ENCODE data around the gene TNFRSF18. TPM values are rescaled to one million over a fixed set of nuclear protein-coding genes. Genes with fewer than 3 reads are reported as not detected.

Gene TNFRSF18
- total RNA-seq, 1 donor, result not detected

DNA sequence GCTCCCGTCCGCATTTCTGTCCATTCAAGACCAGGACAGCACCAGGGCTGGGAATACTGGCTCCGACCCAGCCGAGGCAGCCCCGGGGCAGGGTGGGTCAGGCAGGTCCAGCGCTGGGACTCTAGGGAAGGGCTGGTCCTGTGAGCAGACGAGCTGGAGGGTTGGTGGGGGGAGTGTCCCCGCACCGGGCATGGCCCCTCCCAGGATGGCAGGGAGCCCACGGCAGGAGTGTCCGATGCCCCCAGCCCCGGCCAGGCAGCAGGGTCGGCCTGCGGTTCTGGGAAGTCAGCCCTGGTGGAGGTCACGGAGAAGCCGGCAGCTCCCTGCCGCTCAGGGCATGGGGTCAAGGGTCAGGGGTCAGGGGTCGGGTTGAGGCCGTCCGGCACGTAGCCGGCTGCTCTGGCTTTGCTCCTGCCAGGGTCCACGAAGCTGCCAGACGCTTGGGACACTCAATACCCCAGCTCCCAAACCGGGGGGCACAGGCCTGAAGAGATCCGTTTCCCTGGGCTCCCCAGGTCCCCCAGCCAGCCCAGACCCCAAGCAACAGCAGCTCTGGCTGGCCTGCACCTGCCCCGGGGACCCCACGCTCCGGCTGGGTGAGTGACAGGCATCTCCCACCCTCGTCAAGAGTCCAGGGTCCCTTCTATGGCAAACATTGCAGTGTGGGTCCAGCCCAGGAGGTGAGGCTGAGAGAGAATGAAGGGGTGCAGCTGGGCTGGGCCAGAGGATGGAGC is 33.4 kb upstream of the TNFRSF18 start:
- DNase-seq (ENCODE audit: insufficient read length, low spot score, missing footprints), result peak; percentile 96
- TF ChIP-seq, protein P1, sequence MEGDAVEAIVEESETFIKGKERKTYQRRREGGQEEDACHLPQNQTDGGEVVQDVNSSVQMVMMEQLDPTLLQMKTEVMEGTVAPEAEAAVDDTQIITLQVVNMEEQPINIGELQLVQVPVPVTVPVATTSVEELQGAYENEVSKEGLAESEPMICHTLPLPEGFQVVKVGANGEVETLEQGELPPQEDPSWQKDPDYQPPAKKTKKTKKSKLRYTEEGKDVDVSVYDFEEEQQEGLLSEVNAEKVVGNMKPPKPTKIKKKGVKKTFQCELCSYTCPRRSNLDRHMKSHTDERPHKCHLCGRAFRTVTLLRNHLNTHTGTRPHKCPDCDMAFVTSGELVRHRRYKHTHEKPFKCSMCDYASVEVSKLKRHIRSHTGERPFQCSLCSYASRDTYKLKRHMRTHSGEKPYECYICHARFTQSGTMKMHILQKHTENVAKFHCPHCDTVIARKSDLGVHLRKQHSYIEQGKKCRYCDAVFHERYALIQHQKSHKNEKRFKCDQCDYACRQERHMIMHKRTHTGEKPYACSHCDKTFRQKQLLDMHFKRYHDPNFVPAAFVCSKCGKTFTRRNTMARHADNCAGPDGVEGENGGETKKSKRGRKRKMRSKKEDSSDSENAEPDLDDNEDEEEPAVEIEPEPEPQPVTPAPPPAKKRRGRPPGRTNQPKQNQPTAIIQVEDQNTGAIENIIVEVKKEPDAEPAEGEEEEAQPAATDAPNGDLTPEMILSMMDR (IDR thresholded peaks at IDR 0.05; ENCODE audit: extremely low read depth, low read depth, low read length), result no peak
- Histone ChIP-seq H3K27ac (ENCODE audit: low read depth, low read length) (no peak overlapping the region), H4K20me1 (ENCODE audit: insufficient read depth, low read length) (peaks cover 7% of the 10 kb centered on the region), H3K4me2 (ENCODE audit: insufficient read depth, low read length) (no peak overlapping the region), H3K36me3 (ENCODE audit: insufficient read depth, low read length) (no peaks in the 10 kb centered on the region), H2AFZ (ENCODE audit: low read length) (no peak overlapping the region), H3K27me3 (ENCODE audit: insufficient read depth, low read length) (peaks cover 25% of the 10 kb centered on the region), H3K4me3 (ENCODE audit: insufficient read depth, low read length) (no peak overlapping the region), H3K4me1 (ENCODE audit: insufficient read depth, low read length) (no peaks in the 10 kb centered on the region), H3K79me2 (ENCODE audit: insufficient read depth, low read length) (no peaks in the 10 kb centered on the region), H3K9me3 (ENCODE audit: low read depth, low read length) (no peaks in the 10 kb centered on the region)

- H3K4me1 ChIP-seq (ENCODE audit: insufficient read depth, low read length), result no peaks in the 10 kb centered on the region
Measured at GRCh38 chr1:1239227-1239613, 32.8 kb upstream of the TNFRSF18 start.

DNA sequence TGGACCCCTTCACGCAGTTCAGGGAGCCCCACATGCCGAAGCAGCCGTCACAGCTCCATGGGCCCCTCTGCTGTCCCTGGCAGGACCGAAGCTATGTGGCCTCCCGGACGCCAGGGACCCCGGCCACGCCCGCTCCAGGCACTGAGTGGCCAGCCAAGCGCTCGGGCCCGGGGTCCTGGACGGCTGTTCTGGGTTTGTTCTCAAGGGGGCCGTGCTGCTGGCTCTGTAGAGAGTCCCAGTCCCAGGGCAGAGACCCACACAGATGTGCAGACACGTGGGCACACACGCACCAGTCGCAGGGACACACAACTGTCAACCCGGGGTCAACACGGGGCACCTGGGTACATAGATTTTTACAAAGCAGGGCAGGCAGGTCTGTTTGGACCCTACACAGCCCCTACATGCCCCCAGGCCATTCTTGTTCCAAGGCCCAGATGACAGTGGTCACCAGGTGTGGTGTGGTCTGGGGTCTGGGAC is 32.3 kb upstream of the TNFRSF18 start:
- peaks cover 25% of the 10 kb centered on the region for H3K27me3 ChIP-seq (ENCODE audit: insufficient read depth, low read length)
- H3K36me3 ChIP-seq (ENCODE audit: insufficient read depth, low read length), result no peaks in the 10 kb centered on the region
- no peaks in the 10 kb centered on the region for H3K4me1 ChIP-seq (ENCODE audit: insufficient read depth, low read length)
- peaks cover 4% of the 10 kb centered on the region for H3K79me2 ChIP-seq (ENCODE audit: insufficient read depth, low read length)
- H3K4me2 ChIP-seq (ENCODE audit: insufficient read depth, low read length), result no peak overlapping the region
- TF ChIP-seq, protein P1 (IDR thresholded peaks at IDR 0.05; ENCODE audit: extremely low read depth, low read depth, low read length), result no peak
- no peak overlapping the region for H3K4me3 ChIP-seq (ENCODE audit: insufficient read depth, low read length)
- H2AFZ ChIP-seq (ENCODE audit: low read length), result no peak overlapping the region
- no peaks in the 10 kb centered on the region for H3K9me3 ChIP-seq (ENCODE audit: low read depth, low read length)
- peak; percentile 93 for DNase-seq (ENCODE audit: insufficient read length, low spot score, missing footprints)
- H4K20me1 ChIP-seq (ENCODE audit: insufficient read depth, low read length), result peaks cover 7% of the 10 kb centered on the region
- H3K27ac ChIP-seq (ENCODE audit: low read depth, low read length), result no peak overlapping the region

More at GRCh38 chr1:1239227-1239613, 32.8 kb upstream of the TNFRSF18 start:
- TF ChIP-seq, protein P1 (IDR thresholded peaks at IDR 0.05; ENCODE audit: extremely low read depth, low read depth, low read length), result no peak
- no peaks in the 10 kb centered on the region for H3K36me3 ChIP-seq (ENCODE audit: insufficient read depth, low read length)
- no peak overlapping the region for H3K27ac ChIP-seq (ENCODE audit: low read depth, low read length)
- no peak for DNase-seq (ENCODE audit: insufficient read length, low spot score, missing footprints)
- H2AFZ ChIP-seq (ENCODE audit: low read length), result no peak overlapping the region
- no peaks in the 10 kb centered on the region for H3K9me3 ChIP-seq (ENCODE audit: low read depth, low read length)
- peaks cover 7% of the 10 kb centered on the region for H4K20me1 ChIP-seq (ENCODE audit: insufficient read depth, low read length)
- H3K79me2 ChIP-seq (ENCODE audit: insufficient read depth, low read length), result no peaks in the 10 kb centered on the region
- H3K4me3 ChIP-seq (ENCODE audit: insufficient read depth, low read length), result no peak overlapping the region
- H3K27me3 ChIP-seq (ENCODE audit: insufficient read depth, low read length), result peaks cover 25% of the 10 kb centered on the region
- H3K4me2 ChIP-seq (ENCODE audit: insufficient read depth, low read length), result no peak overlapping the region

DNA sequence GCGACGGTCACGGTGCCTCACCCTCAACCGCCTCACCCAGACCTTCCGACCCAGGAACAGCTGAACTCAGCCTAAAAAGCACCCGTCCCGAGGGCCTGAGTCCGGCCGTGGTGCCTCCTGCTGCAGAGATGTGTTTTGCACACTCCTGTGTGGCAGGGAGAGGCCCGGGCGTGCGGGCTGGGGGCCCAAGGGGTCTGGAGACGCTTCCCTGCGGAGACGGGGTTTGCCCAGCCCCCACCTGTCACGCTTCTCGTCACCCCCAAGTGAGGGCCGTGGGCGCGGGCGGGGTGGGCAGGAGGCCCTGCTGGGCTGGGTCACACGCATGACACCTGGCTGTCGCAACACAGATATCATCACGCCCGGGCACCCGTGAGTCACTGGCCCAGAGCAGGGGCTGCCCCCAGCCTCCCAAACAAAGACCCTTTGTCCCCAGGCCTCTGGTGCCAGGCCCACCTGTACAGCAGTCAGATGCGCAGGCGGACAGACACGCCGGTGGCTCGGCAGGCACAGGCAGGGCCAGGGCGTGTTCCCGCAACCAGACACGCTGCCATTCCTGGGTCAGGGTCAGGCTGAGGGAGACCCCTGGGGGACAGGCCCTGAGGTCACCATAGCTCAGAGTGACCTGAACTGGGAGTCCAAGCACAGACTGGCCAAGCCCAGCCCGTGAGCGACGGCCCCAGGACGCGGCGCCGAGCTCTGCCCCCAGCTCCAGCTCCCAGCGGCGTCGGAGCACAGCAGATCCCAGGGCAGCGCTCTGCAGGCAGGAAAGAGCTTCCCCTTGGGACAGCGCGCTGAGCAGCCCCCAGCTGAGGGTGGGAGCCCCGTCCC is 31.7 kb upstream of the TNFRSF18 start:
- H3K4me3 ChIP-seq (ENCODE audit: insufficient read depth, low read length), result no peak overlapping the region
- H3K9me3 ChIP-seq (ENCODE audit: low read depth, low read length), result no peaks in the 10 kb centered on the region
- H3K4me2 ChIP-seq (ENCODE audit: insufficient read depth, low read length), result no peak overlapping the region
- peaks cover 7% of the 10 kb centered on the region for H4K20me1 ChIP-seq (ENCODE audit: insufficient read depth, low read length)
- TF ChIP-seq, protein P1 (IDR thresholded peaks at IDR 0.05; ENCODE audit: extremely low read depth, low read depth, low read length), result no peak
- H2AFZ ChIP-seq (ENCODE audit: low read length), result no peak overlapping the region
- H3K79me2 ChIP-seq (ENCODE audit: insufficient read depth, low read length), result peaks cover 11% of the 10 kb centered on the region
- DNase-seq (ENCODE audit: insufficient read length, low spot score, missing footprints), result peak; percentile 96
- H3K27ac ChIP-seq (ENCODE audit: low read depth, low read length), result no peak overlapping the region
- H3K27me3 ChIP-seq (ENCODE audit: insufficient read depth, low read length), result peaks cover 25% of the 10 kb centered on the region
- H3K36me3 ChIP-seq (ENCODE audit: insufficient read depth, low read length), result no peaks in the 10 kb centered on the region
- no peaks in the 10 kb centered on the region for H3K4me1 ChIP-seq (ENCODE audit: insufficient read depth, low read length)
